SK-N-SH (cell line): ENCODE measurements around the gene RPAP3. TPM values are rescaled to one million over a fixed set of nuclear protein-coding genes. Genes with fewer than 3 reads are reported as not detected.

Source experiments
- CTCF ChIA-PET: fragments of 300-600, 350-600 bp; formaldehyde crosslinking; extraction: SDS; loops from one replicate; lab custom pipeline; 2021; lab: Yijun Ruan, JAX
- POLR2A ChIA-PET: fragments of 350-600 bp; sonication (Branson Sonifier 250); formaldehyde crosslinking; extraction: SDS; loops from one replicate; lab custom pipeline; 2020; ENCODE audit warnings: antibody characterized with exemption, inconsistent platforms; lab: Yijun Ruan, JAX
- DNase-seq: peaks from one replicate; pipeline ENCODE4 v3.0.0; 2012
- H2AFZ ChIP-seq: fragments of 200-600 bp; sonication (generic); 2 replicates; pipeline ENCODE4 v1.8.1; 2016; ENCODE audit warnings: antibody characterized with exemption, mild to moderate bottlenecking, low read depth
- H3F3A ChIP-seq: fragments of 200-600 bp; sonication (generic); replicated peaks from 2 replicates; pipeline ENCODE3; 2016; ENCODE audit warnings: antibody characterized with exemption, mild to moderate bottlenecking; ENCODE audit not compliant: insufficient read depth
- H3K27ac ChIP-seq, 2 experiments: fragments of 200-500 bp in 1 of 2; fragments of 200-600 bp in 1 of 2; sonication (Bioruptor generic) in 1 of 2; sonication (generic), shearing (Covaris generic) in 1 of 2; 2 replicates each; pipeline versions ENCODE4 v1.5.1 to v1.6.1; 2014 to 2016; ENCODE audit warnings: low read depth in 2 of 2, inconsistent platforms in 1 of 2, low read length in 1 of 2, mild to moderate bottlenecking in 1 of 2, mixed read lengths in 1 of 2
- H3K27me3 ChIP-seq: fragments of 200-600 bp; sonication (generic), shearing (Covaris generic); 2 replicates; pipeline ENCODE4 v1.6.1; 2016; ENCODE audit warnings: mixed run types; ENCODE audit not compliant: insufficient read depth
- H3K36me3 ChIP-seq, 2 experiments: fragments of 200-500 bp in 1 of 2; fragments of 200-600 bp in 1 of 2; sonication (Bioruptor generic) in 1 of 2; sonication (generic) in 1 of 2; replicated peaks in 1 of 2; 2 replicates each; pipeline versions ENCODE3 to v1.5.1; 2014 to 2016; ENCODE audit warnings: low read length in 1 of 2, mild to moderate bottlenecking in 1 of 2; ENCODE audit not compliant: insufficient read depth in 2 of 2, control insufficient read depth in 1 of 2
- H3K4me1 ChIP-seq, 2 experiments: fragments of 200-500 bp in 1 of 2; fragments of 200-600 bp in 1 of 2; sonication (Bioruptor generic) in 1 of 2; sonication (generic), shearing (Covaris generic) in 1 of 2; 2 replicates each; pipeline versions ENCODE4 v1.5.1 to v1.6.1; 2014 to 2016; ENCODE audit warnings: low read depth in 1 of 2, low read length in 1 of 2, mixed run types in 1 of 2; ENCODE audit not compliant: insufficient read depth in 2 of 2, control insufficient read depth in 1 of 2
- H3K4me2 ChIP-seq: fragments of 200-600 bp; sonication (generic), shearing (Covaris generic); 2 replicates; pipeline ENCODE4 v1.6.1; 2017; ENCODE audit warnings: mixed run types
- H3K4me3 ChIP-seq, 2 experiments: fragments of 200-500 bp in 1 of 2; fragments of 200-600 bp in 1 of 2; sonication (Bioruptor generic) in 1 of 2; sonication (generic), shearing (Covaris generic) in 1 of 2; 2 replicates each; pipeline versions ENCODE4 v1.5.1 to v1.8.1; 2014 to 2016; ENCODE audit warnings: low read depth in 2 of 2, inconsistent platforms in 1 of 2, low read length in 1 of 2, mild to moderate bottlenecking in 1 of 2, mixed read lengths in 1 of 2, moderate library complexity in 1 of 2
- H3K79me2 ChIP-seq: fragments of 200-600 bp; sonication (generic); 2 replicates; pipeline ENCODE4 v1.8.1; 2017; ENCODE audit warnings: mild to moderate bottlenecking; ENCODE audit not compliant: insufficient read depth
- H3K9ac ChIP-seq: fragments of 200-600 bp; sonication (generic); 2 replicates; pipeline ENCODE4 v1.6.1; 2017; ENCODE audit warnings: mixed run types
- H3K9me2 ChIP-seq: fragments of 200-600 bp; sonication (generic); 2 replicates; pipeline ENCODE4 v1.6.1; 2017; ENCODE audit warnings: mixed run types
- H3K9me3 ChIP-seq: fragments of 200-600 bp; sonication (generic); 2 replicates; pipeline ENCODE4 v1.6.1; 2017; ENCODE audit warnings: mixed run types, mild to moderate bottlenecking, moderate library complexity
- H4K20me1 ChIP-seq: fragments of 200-600 bp; sonication (generic); 2 replicates; pipeline ENCODE4 v1.6.1; 2017; ENCODE audit warnings: mild to moderate bottlenecking, mixed run types; ENCODE audit not compliant: insufficient read depth
- CHD2 ChIP-seq: fragments of 150-350 bp; IDR thresholded peaks from 2 replicates; pipeline ENCODE4 v1.6.1; 2018; ENCODE audit warnings: low read length; ENCODE audit not compliant: partially characterized antibody
- CTCF ChIP-seq: fragments of 200-600 bp; sonication (generic); IDR thresholded peaks from 2 replicates; pipeline ENCODE4 v1.6.1; 2017; ENCODE audit warnings: antibody characterized with exemption, mild to moderate bottlenecking, moderate library complexity
- EZH2phosphoT487 ChIP-seq: fragments of 200-600 bp; sonication (generic); IDR thresholded peaks from 2 replicates; pipeline ENCODE4 v1.6.1; 2017; ENCODE audit warnings: low read depth, mixed run types, mild to moderate bottlenecking, antibody characterized with exemption, moderate library complexity, borderline replicate concordance
- FOXJ3 ChIP-seq: sonication (generic); formaldehyde crosslinking; IDR thresholded peaks from 2 replicates; pipeline ENCODE4 v1.5.1; 2020; ENCODE audit warnings: mild to moderate bottlenecking, missing genetic modification reagents
- FOXM1 ChIP-seq: IDR thresholded peaks from 2 replicates; pipeline ENCODE4 v1.4.0; 2012; ENCODE audit warnings: low read depth, mild to moderate bottlenecking
- JUND ChIP-seq: IDR thresholded peaks from 2 replicates; pipeline ENCODE4 v1.4.0; 2012
- MEF2A ChIP-seq: IDR thresholded peaks from 2 replicates; pipeline ENCODE4 v1.4.0; 2012; ENCODE audit warnings: low read depth, borderline replicate concordance
- NRF1 ChIP-seq: IDR thresholded peaks from 2 replicates; pipeline ENCODE4 v1.6.1; 2012; ENCODE audit warnings: low read depth, mild to moderate bottlenecking, low read length
- RAD21 ChIP-seq: IDR thresholded peaks from 2 replicates; pipeline ENCODE4 v1.6.1; 2012; ENCODE audit warnings: mild to moderate bottlenecking, low read length
- RCOR1 ChIP-seq: fragments of 150-350 bp; IDR thresholded peaks from 2 replicates; pipeline ENCODE4 v1.6.1; 2017; ENCODE audit warnings: antibody characterized with exemption, low read length
- REST ChIP-seq: IDR thresholded peaks from 2 replicates; pipeline ENCODE4 v1.6.1; 2012; ENCODE audit warnings: mild to moderate bottlenecking, low read depth, low read length, moderate library complexity
- RFX5 ChIP-seq: IDR thresholded peaks from 2 replicates; pipeline ENCODE4 v1.6.1; 2012; ENCODE audit warnings: mild to moderate bottlenecking, improper control_type of control experiment, low read length
- TEAD4 ChIP-seq: IDR thresholded peaks from 2 replicates; pipeline ENCODE4 v1.4.0; 2012; ENCODE audit warnings: mild to moderate bottlenecking, borderline replicate concordance; ENCODE audit not compliant: insufficient read depth
- USF1 ChIP-seq: IDR thresholded peaks from 2 replicates; pipeline ENCODE4 v1.4.0; 2012; ENCODE audit warnings: low read depth, borderline replicate concordance
- YY1 ChIP-seq: IDR thresholded peaks from 2 replicates; pipeline ENCODE4 v1.4.0; 2012; ENCODE audit warnings: low read depth, mild to moderate bottlenecking
- ZBTB33 ChIP-seq: IDR thresholded peaks from 2 replicates; pipeline ENCODE4 v1.4.0; 2012; ENCODE audit warnings: low read depth, borderline replicate concordance
- WGBS: methylation state at CpG from one replicate; pipeline ENCODE4 v1.1.6; 2017; ENCODE audit warnings: low lambda C conversion rate; 5-methylcytosine and 5-hydroxymethylcytosine counted together
- polyA plus RNA-seq, 3 experiments: library from polyadenylated mRNA; depleted of rRNA; stranded (reverse); fragments of >200 nt; gene quantifications; 2 replicates each; pipeline ENCODE4 v1.2.3, GENCODE V29; 2012

The RPAP3 gene
- polyA plus RNA-seq, 1 of the 3 experiments (the other 2 are of a cell fraction): 6.7 TPM

GRCh38 chr12:47652521-47653234 lies 53.2 kb downstream of the RPAP3 start:
- Histone ChIP-seq H3K9me3 (no peaks in the 10 kb centered on the region), H3F3A (no peaks in the 10 kb centered on the region), H3K9me2 (no peaks in the 10 kb centered on the region), H4K20me1 (no peaks in the 10 kb centered on the region), H3K27me3 (no peaks in the 10 kb centered on the region), H3K4me1 (peaks cover 3 to 4% of the 10 kb centered on the region in 2 experiments; a peak in 2 of 4 replicates), H3K4me2 (no peak overlapping the region), H3K4me3 (no peak overlapping the region), H2AFZ (no peak overlapping the region), H3K36me3 (no peaks in the 10 kb centered on the region), H3K9ac (no peak overlapping the region), H3K79me2 (no peaks in the 10 kb centered on the region), H3K27ac (no peak overlapping the region)
- WGBS: 80% methylated on average over 4 of the region's 4 CpGs
- ChIA-PET CTCF (interaction anchor here (0.9 to 5.9 kb wide), 14 partner anchors 13 to 186 kb away, joined by 3 to 101 read pairs (median 8); partner anchors contain the start of gene SLC48A1), POLR2A (no interaction called here)
- TF ChIP-seq REST (no peak), USF1 (no peak), YY1 (no peak), MEF2A (no peak), EZH2phosphoT487 (no peak)
- DNase-seq: no peak

GRCh38 chr12:47651368-47652254 lies 54.2 kb downstream of the RPAP3 start:
- Histone ChIP-seq H3K79me2 (no peaks in the 10 kb centered on the region), H3K4me2 (peak overlapping the region; percentile 69), H3K4me1 (peaks cover 3 to 4% of the 10 kb centered on the region in 2 experiments; a peak in 2 of 4 replicates), H3K36me3 (no peaks in the 10 kb centered on the region), H3K4me3 (peak overlapping the region in 1 of 2 experiments; percentile 47; a peak in 2 of 4 replicates), H3K9me2 (no peaks in the 10 kb centered on the region), H4K20me1 (no peaks in the 10 kb centered on the region), H3K9ac (peak overlapping the region; percentile 19; the same call in 1 of the 2 replicates), H2AFZ (peak overlapping the region; percentile 78; the same call in 1 of the 2 replicates), H3K9me3 (no peaks in the 10 kb centered on the region), H3K27ac (no peak overlapping the region), H3K27me3 (no peaks in the 10 kb centered on the region), H3F3A (no peaks in the 10 kb centered on the region)
- WGBS: 12% methylated on average over 12 of the region's 12 CpGs
- DNase-seq: peak; percentile 54
- ChIA-PET POLR2A (no interaction called here), CTCF (interaction anchor here (0.6 to 5.9 kb wide), 38 partner anchors 10 to 190 kb away, joined by 3 to 101 read pairs (median 4); partner anchors contain the start of genes RPAP3 and SLC48A1)
- TF ChIP-seq EZH2phosphoT487 (no peak), CHD2 (no peak), TEAD4 (no peak), FOXM1 (no peak), YY1 (no peak), RAD21 (peak; percentile 88), ZBTB33 (no peak), RFX5 (no peak), RCOR1 (no peak), CTCF (peak; percentile 75), FOXJ3 (CRISPR knock-in tag) (no peak), JUND (no peak), NRF1 (no peak)
